Tibial nerve (tissue), 4 donors: Measurements from ENCODE around the gene USP11. TPM values are rescaled to one million over a fixed set of nuclear protein-coding genes. Genes with fewer than 3 reads are reported as not detected.
A peak's percentile ranks its signal among the peaks of the same experiment; 100 is the strongest.

ENCODE experiments used
- DNase-seq, 2 donors: peaks; one replicate each; pipeline ENCODE4 v3.0.0-alpha.2; 2019; ENCODE audit warnings: low spot score in 2 of 2
- H3K27ac ChIP-seq, 4 donors: fragments of 200-600 bp; sonication (generic) in 3 of 4; one replicate each; pipeline ENCODE4 v1.5.1; 2017 to 2019; ENCODE audit warnings: mild to moderate bottlenecking in 1 of 4
- H3K27me3 ChIP-seq, 2 donors: fragments of 200-600 bp; sonication (generic) in 1 of 2; one replicate each; pipeline versions ENCODE4 v1.5.1 to v1.6.0; 2017 to 2019
- H3K36me3 ChIP-seq, 3 donors: fragments of 200-600 bp; sonication (generic); one replicate each; pipeline ENCODE4 v1.5.1; 2018 to 2019
- H3K4me1 ChIP-seq, 4 donors: fragments of 200-600 bp; sonication (generic) in 3 of 4; one replicate each; pipeline ENCODE4 v1.5.1; 2017 to 2019
- H3K4me3 ChIP-seq, 4 donors: fragments of 200-600 bp; sonication (generic) in 3 of 4; one replicate each; pipeline ENCODE4 v1.5.1; 2017 to 2019; ENCODE audit warnings: mild to moderate bottlenecking in 1 of 4, moderate library complexity in 1 of 4
- H3K9me3 ChIP-seq, 4 donors: fragments of 200-600 bp; sonication (generic) in 3 of 4; one replicate each; pipeline ENCODE4 v1.5.1; 2017 to 2019
- EP300 ChIP-seq, 2 donors: sonication (generic); formaldehyde crosslinking; IDR thresholded peaks; one replicate each; pipeline ENCODE4 v1.6.1; 2017; ENCODE audit warnings: antibody characterized with exemption in 2 of 2, mild to moderate bottlenecking in 1 of 2
- POLR2A ChIP-seq, 2 donors: fragments of 450-650 bp; IDR thresholded peaks; one replicate each; pipeline ENCODE4 v1.6.1; 2017; ENCODE audit warnings: antibody characterized with exemption in 2 of 2, mild to moderate bottlenecking in 2 of 2, moderate library complexity in 2 of 2
- WGBS, 2 donors: methylation state at CpG; one replicate each; pipeline ENCODE4 v1.1.5; 2018; 5-methylcytosine and 5-hydroxymethylcytosine counted together
- total RNA-seq, 4 donors: library from RNA; depleted of rRNA; stranded (reverse); fragments of >200 nt; gene quantifications; one replicate each; pipeline ENCODE4 v1.1.0, GENCODE V29; 2016
- TF ChIP-seq, protein P1 (sequence below), 5 experiments: fragments of 200-600 bp in 3 of 5; fragments of 450-650 bp in 2 of 5; sonication (generic) in 3 of 5; IDR thresholded peaks; one replicate each; pipeline ENCODE4 v1.5.1; 2016 to 2019; ENCODE audit warnings: antibody characterized with exemption in 5 of 5, mild to moderate bottlenecking in 3 of 5, moderate library complexity in 2 of 5

USP11 gene
- total RNA-seq, 4 donors from 2014 or later, result 54.6 to 85.8 (median 63.9) TPM

- Histone ChIP-seq H3K27ac (peak overlapping the region in 3 of 4 donors; percentile 8 to 79 (median 36)), H3K4me3 (no peak overlapping the region), H3K27me3 (no peaks in the 10 kb centered on the region), H3K9me3 (no peaks in the 10 kb centered on the region), H3K36me3 (peaks cover 5 to 79% (median 18%) of the 10 kb centered on the region in 3 donors), H3K4me1 (peaks cover 0 to 23% (median 6%) of the 10 kb centered on the region in 4 donors)
- no peak for DNase-seq
- TF ChIP-seq, protein P1, sequence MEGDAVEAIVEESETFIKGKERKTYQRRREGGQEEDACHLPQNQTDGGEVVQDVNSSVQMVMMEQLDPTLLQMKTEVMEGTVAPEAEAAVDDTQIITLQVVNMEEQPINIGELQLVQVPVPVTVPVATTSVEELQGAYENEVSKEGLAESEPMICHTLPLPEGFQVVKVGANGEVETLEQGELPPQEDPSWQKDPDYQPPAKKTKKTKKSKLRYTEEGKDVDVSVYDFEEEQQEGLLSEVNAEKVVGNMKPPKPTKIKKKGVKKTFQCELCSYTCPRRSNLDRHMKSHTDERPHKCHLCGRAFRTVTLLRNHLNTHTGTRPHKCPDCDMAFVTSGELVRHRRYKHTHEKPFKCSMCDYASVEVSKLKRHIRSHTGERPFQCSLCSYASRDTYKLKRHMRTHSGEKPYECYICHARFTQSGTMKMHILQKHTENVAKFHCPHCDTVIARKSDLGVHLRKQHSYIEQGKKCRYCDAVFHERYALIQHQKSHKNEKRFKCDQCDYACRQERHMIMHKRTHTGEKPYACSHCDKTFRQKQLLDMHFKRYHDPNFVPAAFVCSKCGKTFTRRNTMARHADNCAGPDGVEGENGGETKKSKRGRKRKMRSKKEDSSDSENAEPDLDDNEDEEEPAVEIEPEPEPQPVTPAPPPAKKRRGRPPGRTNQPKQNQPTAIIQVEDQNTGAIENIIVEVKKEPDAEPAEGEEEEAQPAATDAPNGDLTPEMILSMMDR (IDR thresholded peaks at IDR 0.05), result no peak
- WGBS, 2 donors, result 83 to 94% methylated on average over 8 of the region's 9 CpGs
These were observed 31.4 kb upstream of the USP11 start for GRCh38 chrX:47201345-47201944.

DNA sequence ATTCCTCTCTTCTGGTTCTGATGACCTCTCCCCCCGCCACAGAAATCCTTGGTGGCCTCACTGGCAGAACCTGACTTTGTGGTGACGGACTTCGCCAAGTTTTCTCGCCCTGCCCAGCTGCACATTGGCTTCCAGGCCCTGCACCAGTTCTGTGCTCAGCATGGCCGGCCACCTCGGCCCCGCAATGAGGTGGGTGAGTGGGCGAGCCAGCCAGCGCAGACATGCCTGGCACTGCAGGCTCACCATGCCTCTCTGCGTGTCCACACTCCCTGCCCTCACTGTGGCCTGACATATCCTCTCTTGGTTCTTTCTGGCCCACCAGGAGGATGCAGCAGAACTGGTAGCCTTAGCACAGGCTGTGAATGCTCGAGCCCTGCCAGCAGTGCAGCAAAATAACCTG, 30.5 kb upstream of the USP11 start:
- H3K27ac ChIP-seq, result no peak overlapping the region
- no peak overlapping the region for H3K4me3 ChIP-seq
- peaks cover 5 to 87% (median 18%) of the 10 kb centered on the region in 3 donors for H3K36me3 ChIP-seq

DNA sequence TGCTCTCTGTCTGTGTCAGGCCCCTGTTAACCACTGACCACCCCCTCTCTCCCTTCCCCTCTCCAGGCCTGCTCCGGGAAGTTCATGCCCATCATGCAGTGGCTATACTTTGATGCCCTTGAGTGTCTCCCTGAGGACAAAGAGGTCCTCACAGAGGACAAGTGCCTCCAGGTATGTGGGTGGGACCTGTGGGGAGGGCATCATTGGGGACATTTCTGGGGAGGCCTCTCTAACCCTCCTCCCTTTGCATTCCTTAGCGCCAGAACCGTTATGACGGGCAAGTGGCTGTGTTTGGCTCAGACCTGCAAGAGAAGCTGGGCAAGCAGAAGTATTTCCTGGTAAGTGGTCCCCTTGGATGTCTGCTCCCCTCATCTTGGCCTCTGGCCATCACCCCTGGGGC, 29.9 kb upstream of the USP11 start:
- Histone ChIP-seq H3K4me1 (peaks cover 0 to 9% (median 2%) of the 10 kb centered on the region in 4 donors), H3K36me3 (peaks cover 5 to 92% (median 18%) of the 10 kb centered on the region in 3 donors), H3K4me3 (no peak overlapping the region), H3K9me3 (no peaks in the 10 kb centered on the region), H3K27ac (no peak overlapping the region), H3K27me3 (no peaks in the 10 kb centered on the region)
- TF ChIP-seq POLR2A (IDR thresholded peaks at IDR 0.05) (no peak), EP300 (IDR thresholded peaks at IDR 0.05) (no peak)
- TF ChIP-seq, protein P1 (IDR thresholded peaks at IDR 0.05), result no peak
- DNase-seq, result no peak
- WGBS, 2 donors, result 71 to 90% methylated on average over 4 of the region's 4 CpGs

More for the DNA sequence above, 30.5 kb upstream of the USP11 start:
- Histone ChIP-seq H3K9me3 (no peaks in the 10 kb centered on the region), H3K27me3 (no peaks in the 10 kb centered on the region), H3K4me1 (peaks cover 0 to 14% (median 2%) of the 10 kb centered on the region in 4 donors)
- TF ChIP-seq, protein P1 (IDR thresholded peaks at IDR 0.05), result no peak
- TF ChIP-seq POLR2A (IDR thresholded peaks at IDR 0.05) (no peak), EP300 (IDR thresholded peaks at IDR 0.05) (no peak)
- no peak for DNase-seq
- WGBS, 2 donors, result 89 to 93% methylated on average over 2 to 10 of the region's 11 CpGs

DNA sequence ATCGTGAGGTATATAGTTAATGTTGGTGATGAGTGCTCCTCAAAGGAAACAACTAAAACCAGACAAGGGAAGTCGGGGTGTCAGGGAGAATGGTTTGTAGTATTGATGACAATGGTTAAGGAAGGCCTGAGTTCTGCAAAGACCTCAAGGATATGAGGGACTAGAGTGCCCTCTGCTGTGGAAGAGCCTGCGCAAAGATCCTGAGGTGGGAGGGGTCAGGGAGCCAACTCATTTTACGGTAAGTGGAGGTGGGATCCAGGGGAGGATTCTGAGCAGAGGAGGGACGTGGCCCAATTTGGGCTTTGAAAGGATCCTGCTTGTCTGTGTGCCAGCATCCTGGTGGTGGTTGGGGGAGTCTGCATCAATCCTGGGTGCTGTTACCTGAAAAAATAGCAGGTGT, 27.8 kb upstream of the USP11 start:
- 68 to 77% methylated on average over 4 to 5 of the region's 5 CpGs for WGBS, 2 donors
- H3K4me1 ChIP-seq, result peaks cover 0 to 3% (median 0%) of the 10 kb centered on the region in 4 donors
- no peaks in the 10 kb centered on the region for H3K9me3 ChIP-seq
- H3K27me3 ChIP-seq, result no peaks in the 10 kb centered on the region
- no peak overlapping the region for H3K27ac ChIP-seq
- no peak overlapping the region for H3K4me3 ChIP-seq
- DNase-seq, result no peak
- H3K36me3 ChIP-seq, result peaks cover 0 to 94% (median 12%) of the 10 kb centered on the region in 3 donors
- TF ChIP-seq, protein P1 (IDR thresholded peaks at IDR 0.05), result no peak
- TF ChIP-seq EP300 (IDR thresholded peaks at IDR 0.05) (no peak), POLR2A (IDR thresholded peaks at IDR 0.05) (no peak)

GRCh38 chrX:47206316-47206715, 26.5 kb upstream of the USP11 start:
- Histone ChIP-seq H3K27me3 (no peaks in the 10 kb centered on the region), H3K9me3 (no peaks in the 10 kb centered on the region), H3K27ac (no peak overlapping the region), H3K4me1 (no peaks in the 10 kb centered on the region), H3K4me3 (no peak overlapping the region), H3K36me3 (peaks cover 0 to 94% (median 16%) of the 10 kb centered on the region in 3 donors)
- TF ChIP-seq POLR2A (IDR thresholded peaks at IDR 0.05), result no peak
- TF ChIP-seq, protein P1 (IDR thresholded peaks at IDR 0.05), result no peak
- TF ChIP-seq EP300 (IDR thresholded peaks at IDR 0.05), result no peak
- 83 to 85% methylated on average over 3 of the region's 3 CpGs for WGBS, 2 donors
- DNase-seq, result no peak
